ENCODE data around the gene TRIP11.

TRIP11 gene

DNA sequence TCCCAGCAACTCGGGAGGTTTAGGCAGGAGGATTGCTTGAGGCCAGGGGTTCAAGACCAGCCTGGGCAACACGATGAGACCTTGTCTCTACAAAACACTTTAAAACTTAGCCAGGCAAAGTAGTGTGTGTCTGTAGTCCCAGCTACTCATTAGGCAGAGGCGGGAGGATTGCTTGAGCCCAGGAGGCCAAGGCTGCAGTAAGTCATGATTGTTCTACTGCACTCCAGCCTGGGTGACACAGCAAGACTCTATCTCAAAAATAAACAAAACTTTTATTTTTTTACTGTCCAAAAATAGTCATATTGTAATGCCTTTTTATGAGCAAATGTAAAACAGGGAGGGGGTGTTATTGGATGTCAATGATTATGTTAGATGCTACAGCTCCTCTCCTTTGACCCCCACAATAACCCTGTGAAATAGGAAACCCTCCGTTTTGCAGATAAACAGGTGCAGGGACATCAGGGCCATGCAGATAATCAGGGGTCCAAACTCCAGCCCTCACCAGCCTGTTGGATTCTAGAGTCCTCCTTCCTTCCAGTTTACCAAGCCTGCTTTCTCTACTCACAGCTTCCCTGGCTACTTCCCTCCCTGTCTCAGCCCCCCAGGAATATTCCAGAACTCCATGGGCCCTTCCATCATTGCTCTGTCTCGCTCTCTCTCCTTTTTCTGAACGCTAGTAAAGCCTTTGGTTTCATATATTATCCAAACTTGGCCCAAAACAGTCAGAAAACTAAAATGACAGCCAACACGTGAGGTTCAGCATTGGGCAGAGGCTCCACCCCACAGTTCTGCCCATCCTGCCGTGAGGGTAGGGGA is 86.5 kb downstream of the TRIP11 start:
- no peak for DNase-seq

DNA sequence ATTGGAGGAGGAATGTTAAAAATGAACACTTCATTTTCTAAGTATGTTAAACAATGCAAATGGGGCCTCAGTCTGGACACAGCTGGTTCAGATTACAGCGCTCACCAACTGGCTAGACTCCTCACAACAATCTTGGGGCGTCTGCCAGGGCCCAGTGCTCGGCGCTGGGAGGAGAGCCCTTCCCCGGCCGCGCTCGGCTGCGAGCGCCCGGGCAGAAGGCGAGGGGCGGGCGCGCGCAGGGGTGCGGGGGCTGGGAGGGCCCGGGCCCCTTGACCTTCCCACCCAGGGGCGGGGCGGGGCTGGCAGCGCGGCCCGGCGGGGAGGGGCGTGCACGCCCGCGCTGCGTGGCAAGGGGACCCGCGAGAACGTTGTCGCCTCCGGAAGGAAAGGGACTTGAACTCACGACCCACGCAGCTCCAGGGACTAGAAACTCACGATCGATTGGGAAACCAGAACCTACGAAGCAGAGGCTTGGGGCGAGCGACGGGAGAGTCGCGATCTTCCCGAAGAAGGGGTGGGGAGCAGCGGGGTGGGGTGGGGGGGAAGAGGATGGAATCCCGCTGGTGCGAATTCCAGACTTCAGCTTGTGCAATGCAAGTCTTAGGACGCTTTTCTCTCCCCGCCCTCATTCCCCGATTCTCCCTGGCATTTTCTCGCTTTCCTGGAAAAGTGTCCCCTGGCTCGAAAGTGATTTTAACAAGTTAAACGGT is 92.2 kb downstream of the TRIP11 start, which contains the start of gene FBLN5:
TSS of gene FBLN5 (minus strand) at position 220 of the 710 bp plus-strand sequence. CDS start 465 bp downstream, outside the sequence.
- peak; percentile 40 to 67 (median 44) for DNase-seq

DNA sequence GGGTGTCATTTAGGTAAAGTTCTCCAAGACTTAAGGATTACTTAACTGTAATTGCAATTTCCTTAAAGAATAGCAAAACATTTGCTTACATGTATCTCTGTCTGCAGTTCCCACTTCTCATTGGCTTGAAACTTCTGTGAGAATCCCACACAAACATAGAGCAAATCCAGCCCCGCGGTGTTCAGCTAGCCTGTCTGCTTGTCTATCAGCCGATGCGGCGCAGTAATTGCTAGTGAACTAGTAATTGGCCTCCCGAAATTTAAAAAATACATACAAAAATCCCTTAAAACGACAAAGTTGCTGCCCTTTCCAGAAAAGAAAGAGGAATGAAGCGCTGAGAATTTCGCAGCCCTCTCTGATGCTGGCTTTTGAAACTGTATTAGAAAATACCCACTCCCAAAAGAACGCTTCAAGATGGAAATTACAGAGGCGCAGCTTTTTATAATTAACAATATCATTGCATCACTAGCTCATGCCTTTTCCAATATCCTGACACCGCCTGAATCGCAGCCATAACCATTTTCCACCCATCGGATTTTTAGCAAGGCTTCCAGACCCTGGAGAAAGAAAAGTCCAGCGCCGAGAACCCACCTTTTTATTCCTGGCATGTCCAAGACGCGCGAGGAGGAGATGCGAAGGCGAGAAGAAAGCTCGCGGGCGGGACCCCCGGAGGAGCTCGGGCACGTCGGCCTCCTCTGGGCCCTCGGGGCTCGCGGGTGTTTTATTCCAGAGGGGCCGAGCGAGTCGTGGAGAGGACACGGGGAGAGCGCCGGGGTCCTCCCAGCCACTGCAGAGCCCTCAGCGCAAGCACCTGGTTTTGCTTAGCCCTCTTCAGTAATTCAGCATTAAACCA is 93.0 kb downstream of the TRIP11 start:
- peak; percentile 7 to 29 (median 22) for DNase-seq

DNA sequence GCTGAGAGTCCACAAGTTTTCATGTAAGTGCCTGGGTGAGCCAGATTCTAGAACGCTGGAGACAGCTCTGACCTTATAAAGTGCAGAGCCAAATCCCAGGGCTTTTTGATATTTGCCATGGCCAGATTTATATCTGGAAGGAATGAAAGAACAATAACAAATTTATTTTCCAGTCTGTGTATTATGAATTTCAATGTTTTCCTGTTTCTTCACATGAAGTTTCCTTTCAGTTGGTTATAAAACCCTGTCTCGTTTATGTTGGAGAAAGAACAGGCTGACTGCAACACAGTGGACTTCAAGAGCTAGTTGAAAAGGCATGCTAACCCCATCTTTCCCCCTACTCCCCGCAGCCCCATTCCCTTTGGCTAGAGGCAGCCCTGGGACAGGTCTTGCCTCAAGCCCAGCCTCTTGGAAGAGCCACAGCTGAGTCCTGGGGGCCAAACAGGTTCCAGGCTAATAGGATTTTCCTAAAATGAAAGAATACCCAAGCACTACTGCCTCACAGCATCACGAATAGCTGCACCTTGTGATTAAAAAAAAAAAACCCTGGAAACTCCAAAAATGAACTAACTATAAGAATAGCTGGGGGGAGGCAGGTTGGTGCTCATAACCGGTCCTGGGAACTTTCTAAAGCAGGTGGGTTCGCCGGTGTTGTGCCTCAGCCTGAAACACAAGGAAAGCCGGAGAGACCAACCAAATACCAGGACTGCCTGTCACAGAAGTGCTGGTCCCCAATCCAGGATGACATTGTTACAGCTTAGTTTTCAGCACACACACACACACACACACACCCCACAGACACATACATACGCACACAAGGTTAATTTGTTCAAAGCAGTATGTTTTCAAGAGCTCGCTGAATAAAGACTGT is 93.9 kb downstream of the TRIP11 start:
- peak; percentile 9 to 18 (median 17) for DNase-seq

DNA sequence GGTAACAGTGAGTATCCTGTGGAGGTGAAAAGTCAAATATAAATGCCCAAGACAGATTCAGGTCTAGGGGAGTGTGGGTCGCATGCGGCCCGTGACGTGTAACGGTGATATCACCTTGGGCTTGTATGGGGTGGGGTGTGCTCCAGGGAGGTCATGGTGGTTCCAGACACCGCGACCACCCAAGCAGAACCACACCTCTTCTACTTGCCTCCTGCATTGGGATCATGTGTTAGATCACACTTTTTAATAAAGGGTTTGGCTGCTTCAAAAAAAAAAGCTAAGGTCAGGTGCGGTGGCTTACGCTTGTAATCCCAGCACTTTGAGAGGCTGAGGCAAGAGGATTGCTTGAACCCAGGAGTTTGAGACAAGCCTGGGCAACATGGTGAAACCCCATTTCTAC is 96.9 kb downstream of the TRIP11 start:
- no peak for DNase-seq

DNA sequence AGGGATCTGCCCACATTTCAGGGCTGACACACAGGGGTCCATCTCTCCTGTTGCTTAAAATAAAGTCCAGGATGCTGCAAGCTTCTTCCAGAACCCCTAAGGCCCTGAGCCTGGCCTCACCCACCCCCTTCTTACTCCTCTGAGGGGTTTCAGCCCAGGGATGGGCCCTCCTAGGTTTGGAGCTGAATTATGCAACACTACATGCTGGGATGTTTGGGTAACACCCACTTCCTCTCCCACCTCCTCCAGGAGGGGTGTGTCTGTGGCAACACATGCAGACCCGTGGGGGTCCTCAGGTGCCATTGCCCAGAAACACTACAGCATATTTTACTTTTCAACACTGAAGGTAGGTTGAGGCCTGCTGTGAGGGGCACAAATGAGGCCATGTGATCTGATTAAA is 97.7 kb downstream of the TRIP11 start:
- DNase-seq: no peak

DNA sequence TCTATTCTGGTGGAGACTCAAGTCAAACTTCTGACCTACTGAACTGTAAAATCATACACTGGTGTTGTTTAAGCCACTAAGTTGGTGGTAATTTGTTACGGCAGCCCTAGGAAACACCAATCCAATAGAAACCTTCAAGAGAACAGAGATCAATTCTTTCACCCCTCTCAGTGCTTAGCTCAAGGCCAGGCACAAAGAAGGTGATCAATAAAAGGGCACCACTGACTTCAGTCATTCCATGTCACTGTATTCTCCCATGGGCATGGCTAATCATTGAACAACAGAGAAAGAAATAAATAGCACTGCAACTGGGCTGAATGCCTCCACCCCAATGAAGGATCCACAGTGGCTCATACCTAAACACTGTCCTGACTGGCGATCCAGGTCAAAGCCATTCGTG is 99.7 kb downstream of the TRIP11 start:
- no peak for DNase-seq

DNA sequence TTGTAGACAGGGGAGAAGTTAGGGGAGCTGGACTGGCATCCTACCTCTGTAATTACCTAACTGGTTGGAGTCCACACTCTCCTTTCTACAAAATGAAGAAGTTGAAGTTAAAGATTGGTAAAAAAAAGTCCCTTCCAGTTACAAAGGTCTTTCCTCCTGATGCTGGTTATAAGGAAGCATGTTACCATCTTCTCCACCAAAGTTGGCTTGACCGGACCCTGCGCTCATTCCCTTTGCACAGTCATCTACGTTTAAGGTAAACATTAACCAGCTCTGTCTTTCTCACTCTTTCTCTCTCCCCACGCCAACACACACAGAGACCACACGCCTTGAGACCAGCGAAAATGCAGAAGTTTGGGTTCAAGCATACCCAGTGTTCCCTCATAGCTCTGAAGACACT is 104.3 kb downstream of the TRIP11 start:
- DNase-seq: no peak

DNA sequence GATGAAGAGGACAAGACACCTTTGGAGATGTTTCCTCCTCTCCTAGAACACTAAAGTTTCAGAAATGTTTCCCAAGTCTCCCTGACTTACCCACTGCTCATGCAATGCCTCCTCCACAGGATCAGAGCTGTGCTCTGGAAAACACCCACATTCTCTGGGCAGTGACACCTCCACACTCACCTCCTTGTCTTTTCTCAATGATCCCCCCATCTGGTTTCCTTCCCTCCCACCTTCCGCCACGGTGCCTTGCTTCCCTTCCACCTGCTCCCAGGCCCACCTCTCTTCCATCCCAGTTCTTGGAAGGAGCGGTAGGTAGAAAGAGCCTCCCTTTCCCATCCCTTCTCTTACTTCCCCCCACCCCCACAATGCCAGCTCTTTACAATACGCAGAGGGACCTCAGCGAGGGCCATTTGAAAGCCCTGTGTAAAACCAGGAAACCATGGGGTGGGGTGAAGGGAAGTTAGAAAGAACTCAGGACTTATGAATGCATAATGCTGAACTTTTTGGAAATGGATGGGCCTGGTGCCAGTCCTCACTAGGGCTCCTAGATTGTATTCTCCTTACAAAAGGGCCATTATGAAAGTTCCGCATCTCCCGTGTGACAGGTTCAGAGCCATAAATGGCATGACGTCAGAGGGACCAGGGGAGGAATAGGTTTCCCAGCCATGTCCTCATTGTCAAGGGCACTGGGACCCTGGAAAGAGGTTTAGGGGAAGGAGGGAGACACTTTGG is 105.1 kb downstream of the TRIP11 start:
- no peak for DNase-seq

DNA sequence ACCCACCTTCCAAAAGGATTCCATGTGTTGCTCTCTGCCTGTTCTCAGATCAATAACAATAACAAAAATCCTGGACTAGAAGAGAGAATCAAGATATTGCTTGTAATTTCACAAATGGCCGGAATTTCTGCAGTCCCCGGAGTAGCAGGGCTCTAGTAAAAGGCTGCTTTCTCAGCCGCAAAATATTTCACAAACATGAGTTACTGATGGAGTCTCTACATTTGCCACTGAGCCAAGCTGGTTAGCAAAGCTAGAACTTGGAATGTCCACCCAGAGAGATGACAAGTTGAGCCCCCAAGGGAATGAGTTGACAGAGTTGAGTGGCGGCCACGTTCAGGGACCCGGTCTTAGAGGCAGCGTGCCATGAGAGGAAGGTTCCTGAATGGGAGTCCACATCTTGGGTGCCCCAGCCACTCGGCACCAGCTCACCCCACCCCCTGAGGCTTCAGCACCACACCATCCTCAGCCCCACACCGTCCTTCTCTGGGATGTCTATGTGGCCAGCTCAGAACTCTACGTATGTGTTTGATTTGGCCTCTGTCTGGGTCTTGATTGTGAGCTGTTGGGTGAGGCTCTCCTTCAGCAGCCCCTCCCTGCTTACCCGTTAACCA is 108.3 kb downstream of the TRIP11 start:
- no peak for DNase-seq

DNA sequence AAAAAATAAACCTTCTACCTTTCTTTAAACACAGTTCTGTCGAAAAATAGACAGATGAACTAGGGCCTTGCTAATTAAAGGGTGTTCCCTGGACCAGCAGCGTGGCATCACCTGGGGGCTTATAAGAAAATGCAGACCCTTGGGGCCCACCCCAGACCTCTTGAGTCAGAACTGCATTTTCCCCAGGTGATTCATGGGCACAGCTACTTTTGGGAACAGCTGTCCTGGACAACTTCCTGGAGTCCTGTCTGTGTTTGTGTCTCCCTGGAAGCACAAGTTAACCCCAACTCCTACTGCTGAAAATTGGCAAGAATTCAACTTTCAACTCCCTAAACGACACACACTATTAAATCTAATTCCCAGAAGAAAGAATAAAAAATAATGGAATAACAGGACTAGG is 110.2 kb downstream of the TRIP11 start:
- no peak for DNase-seq

DNA sequence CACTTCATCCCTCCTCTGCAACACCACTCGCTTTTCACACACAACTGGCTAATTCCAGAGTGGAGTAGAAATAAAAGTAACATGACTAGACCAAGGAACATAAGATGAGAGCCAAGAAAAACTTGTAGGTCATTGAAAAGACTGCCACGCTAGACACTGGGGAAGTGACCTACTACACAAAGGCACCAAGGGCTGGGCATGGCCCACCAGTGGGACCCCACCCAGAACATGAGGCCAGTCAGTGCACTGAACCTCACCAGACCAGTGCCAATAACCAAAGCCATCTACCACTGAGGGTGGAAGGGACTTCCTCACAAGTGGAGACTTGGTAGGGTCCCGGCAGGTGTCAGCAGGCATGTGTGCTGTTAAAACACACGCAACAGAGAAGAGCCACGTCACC is 112.1 kb downstream of the TRIP11 start:
- no peak for DNase-seq

DNA sequence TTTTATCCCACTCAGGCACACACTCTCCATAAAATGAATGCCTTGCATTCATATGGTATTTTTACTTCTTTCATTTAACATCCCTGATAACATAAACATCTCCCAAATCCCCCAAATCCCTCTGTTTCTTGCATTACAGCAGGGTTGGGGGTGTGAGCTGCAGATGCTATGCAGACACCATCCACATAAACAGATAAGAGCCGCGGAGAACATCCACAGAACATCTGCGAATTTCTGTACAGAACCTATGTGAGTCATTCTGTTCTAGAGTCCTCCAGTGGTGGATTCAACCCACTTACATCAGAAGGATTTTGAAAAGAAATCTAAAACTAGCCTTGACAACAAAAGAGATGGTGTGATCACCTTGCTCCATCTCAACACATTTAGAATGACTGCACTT is 112.7 kb downstream of the TRIP11 start:
- no peak for DNase-seq

DNA sequence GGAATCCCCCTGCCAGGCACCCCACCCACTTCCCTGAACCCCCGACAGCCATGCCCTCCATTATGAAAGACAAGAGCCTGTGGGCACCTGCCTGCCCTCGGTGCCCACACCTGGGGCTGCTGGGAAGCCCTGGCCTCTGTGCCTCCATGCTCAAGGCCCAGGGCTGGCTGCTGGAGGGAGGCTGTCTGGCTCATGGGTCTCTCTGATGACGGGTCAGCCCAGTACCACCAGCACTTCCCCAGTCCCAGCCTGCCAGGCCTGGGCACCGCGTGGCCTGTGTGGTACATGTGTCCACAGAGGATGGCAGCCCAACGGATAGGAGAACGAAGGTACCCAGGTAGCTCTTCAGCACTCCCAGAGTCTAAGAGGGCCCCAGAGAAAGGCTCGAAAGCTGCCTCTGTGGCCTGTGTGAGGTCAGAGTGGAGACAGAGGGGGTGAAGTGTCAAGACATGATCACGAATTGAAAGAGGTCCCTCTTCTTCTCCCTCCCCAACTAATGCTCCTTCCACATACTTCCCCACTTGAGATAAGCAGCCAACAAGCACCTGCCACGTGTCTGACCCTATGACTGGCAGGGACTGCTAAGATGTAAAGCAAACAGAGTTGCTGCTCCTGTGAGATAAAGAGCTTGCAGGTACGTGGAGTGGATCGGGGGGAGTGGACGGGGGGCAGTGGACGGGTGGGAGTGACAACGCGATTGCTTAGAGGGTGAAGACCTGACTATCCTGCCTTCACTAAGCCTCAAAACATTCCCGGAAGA is 113.5 kb downstream of the TRIP11 start:
- no peak for DNase-seq

DNA sequence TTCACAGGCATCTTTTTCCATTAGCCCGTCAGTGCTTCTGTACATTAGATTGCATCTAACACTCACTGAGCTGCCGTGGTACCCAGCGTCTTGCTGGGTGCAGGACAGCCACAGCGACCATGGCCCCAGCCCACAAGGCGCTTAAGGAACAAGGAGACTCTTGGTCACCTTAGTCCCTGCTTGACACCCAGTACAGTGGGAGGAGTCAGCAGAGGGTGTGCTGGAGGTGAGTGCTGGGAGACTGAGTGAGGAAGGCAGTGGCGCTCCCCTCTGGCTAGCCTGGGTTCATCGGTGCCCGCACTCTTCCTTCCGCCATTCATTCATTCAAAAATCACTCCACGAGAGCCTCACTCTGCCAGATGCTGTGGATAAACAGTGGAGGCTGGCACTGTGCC is 114.1 kb downstream of the TRIP11 start:
- no peak for DNase-seq

DNA sequence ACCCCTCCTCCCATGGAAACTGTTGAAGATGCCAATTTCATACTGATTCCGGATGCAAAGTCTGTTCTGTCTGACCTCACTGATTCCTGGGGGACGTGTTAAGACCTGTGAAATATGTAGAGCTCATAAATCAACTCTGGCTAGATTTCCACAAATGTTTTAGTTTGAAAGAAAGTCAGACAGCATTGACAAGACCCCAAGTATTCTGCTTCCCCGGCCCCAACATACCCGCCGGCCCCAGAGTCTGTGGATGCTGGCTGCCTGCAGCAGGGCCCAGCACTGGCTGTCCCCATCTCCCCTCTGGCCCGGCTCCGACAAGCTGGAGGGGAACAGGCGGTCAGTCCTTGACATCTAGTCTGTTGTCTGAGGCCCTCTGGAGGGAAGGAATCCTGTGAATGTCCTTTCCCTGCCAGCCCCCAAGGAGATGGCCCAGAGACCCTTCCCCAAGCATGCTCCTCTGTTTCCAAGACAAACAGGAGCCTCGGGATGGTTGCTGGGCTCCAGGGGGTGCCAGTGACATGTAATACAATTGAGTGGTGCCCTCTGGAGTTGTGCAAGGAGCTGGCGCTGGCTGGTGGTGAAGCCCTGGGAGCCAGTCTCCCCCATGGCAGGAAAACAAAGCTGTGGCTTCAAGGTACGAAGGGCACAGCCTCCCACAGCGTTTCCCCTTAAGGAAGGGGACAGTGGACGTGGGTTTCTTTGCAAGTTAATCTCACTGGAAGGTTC is 114.7 kb downstream of the TRIP11 start:
- DNase-seq: no peak

DNA sequence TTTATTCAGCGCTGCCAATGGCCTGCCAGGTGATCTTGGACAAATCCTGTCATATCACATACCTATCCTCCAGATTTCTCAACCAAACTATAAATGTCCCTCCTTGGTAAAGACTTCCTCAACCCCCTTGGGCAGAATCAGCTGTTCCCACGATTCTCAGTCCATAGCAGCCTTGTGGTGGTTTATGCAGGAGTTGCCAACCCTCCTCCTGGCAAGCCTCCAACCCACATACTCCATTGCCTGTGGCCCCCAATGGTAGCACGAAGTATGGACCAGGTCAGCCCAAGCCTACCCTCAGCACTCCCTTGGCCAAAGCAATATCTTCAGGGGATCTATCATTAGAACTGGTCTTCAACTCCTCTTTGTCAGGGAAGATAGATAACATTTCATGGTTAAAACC is 119.3 kb downstream of the TRIP11 start:
- no peak for DNase-seq

DNA sequence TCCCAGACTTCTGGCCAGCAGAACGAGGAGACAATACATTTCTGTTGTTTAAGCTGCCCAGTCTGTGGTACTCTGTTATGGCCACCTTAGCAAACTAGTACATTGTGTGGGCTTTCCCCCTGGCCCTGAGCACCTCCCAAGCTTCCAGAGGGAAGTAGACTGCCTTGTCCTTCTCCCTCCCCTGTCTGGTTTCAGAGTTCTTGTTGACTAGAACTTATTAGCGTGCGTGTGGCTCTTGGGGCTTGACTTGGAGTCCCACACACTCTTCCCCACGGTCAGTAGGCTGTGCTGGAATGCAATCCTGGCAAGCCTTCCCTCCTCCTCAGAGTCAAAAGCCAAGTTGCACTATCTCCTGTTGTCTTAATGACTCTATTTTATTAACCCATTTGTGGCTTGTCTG is 120.0 kb downstream of the TRIP11 start:
- no peak for DNase-seq

DNA sequence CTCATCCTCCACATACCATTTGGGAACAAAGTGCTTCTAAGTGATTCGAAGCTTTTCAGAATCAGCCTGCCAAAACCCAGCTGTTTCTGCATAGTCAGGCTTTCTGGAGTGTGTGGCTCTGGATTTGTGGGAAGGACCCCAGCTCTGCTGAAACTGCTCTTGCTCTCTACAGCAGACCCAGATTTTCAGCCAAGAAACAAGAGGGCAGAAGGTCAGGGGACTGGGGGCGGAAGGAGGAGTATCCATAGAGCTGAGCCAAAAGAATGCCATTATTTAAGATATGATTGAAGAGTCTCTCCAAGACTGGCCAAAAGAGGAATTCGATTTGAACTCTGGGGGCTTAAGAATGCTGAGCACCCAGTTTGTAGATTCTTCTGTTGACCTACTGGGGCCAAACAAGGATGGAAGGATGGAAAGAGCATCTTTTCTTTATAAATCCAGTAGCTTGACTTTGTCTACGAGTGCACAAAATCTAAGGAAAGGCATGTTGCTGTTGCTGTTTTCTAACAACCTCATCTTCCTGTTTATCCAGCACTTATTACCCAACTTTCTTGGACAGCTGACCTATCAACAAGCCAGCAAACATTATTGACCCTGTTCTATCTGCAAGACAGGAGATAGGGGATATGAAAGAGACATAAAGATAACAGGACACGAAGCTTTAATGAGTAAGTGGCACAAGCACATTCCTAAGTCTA is 121.5 kb downstream of the TRIP11 start:
- no peak for DNase-seq
